Astrocyte (in vitro differentiated cells and primary cell): Measurements from ENCODE around the gene UBE2QL1. TPM values are rescaled to one million over a fixed set of nuclear protein-coding genes. Genes with fewer than 3 reads are reported as not detected.

Source experiments
- DNase-seq: peaks from one replicate; pipeline ENCODE4 v3.0.0-alpha.2; 2010; ENCODE audit warnings: low read depth
- FAIRE-seq: peaks from 2 replicates; lab custom pipeline; 2011; peaks lifted over from hg19 to GRCh38; lab: Jason Lieb, UNC
- H2AFZ ChIP-seq: 2 replicates; pipeline ENCODE4 v1.6.0; 2012; ENCODE audit warnings: low read depth, low read length, inconsistent platforms
- H3K27ac ChIP-seq: 2 replicates; pipeline ENCODE4 v1.5.1; 2011; ENCODE audit warnings: low read depth, low read length, inconsistent platforms
- H3K27me3 ChIP-seq: 2 replicates; pipeline ENCODE4 v1.6.0; 2011; ENCODE audit warnings: low read length, inconsistent platforms; ENCODE audit not compliant: insufficient read depth
- H3K36me3 ChIP-seq: 2 replicates; pipeline ENCODE4 v1.5.1; 2011; ENCODE audit warnings: low read length, inconsistent platforms; ENCODE audit not compliant: insufficient read depth
- H3K4me1 ChIP-seq: 2 replicates; pipeline ENCODE4 v1.5.1; 2011; ENCODE audit warnings: low read length, inconsistent platforms; ENCODE audit not compliant: insufficient read depth
- H3K4me2 ChIP-seq: 2 replicates; pipeline ENCODE4 v1.6.0; 2012; ENCODE audit warnings: low read length, inconsistent platforms
- H3K4me3 ChIP-seq: 2 replicates; pipeline ENCODE4 v1.5.1; 2011; ENCODE audit warnings: low read depth, mild to moderate bottlenecking, low read length, inconsistent platforms; ENCODE audit not compliant: insufficient read depth
- H3K79me2 ChIP-seq: 2 replicates; pipeline ENCODE4 v1.6.0; 2012; ENCODE audit warnings: mild to moderate bottlenecking, low read length, inconsistent platforms; ENCODE audit not compliant: insufficient read depth
- H3K9ac ChIP-seq: 2 replicates; pipeline ENCODE4 v1.6.0; 2012; ENCODE audit warnings: mild to moderate bottlenecking, low read length, inconsistent platforms
- H3K9me3 ChIP-seq: 2 replicates; pipeline ENCODE4 v1.5.1; 2012; ENCODE audit warnings: low read depth, mild to moderate bottlenecking, low read length, inconsistent platforms; ENCODE audit not compliant: insufficient read depth
- H4K20me1 ChIP-seq: 2 replicates; pipeline ENCODE4 v1.6.0; 2012; ENCODE audit warnings: low read length, inconsistent platforms; ENCODE audit not compliant: insufficient read depth
- H3K27ac Mint-ChIP-seq: one replicate; pipeline ENCODE4 v1.8.0; 2021; ENCODE audit warnings: mild to moderate bottlenecking, mixed read lengths; ENCODE audit not compliant: unreplicated experiment
- H3K27me3 Mint-ChIP-seq: one replicate; pipeline ENCODE4 v1.8.0; 2021; ENCODE audit warnings: low read depth, mixed read lengths; ENCODE audit not compliant: unreplicated experiment
- H3K36me3 Mint-ChIP-seq: one replicate; pipeline ENCODE4 v1.8.0; 2021; ENCODE audit warnings: low read depth, mixed read lengths; ENCODE audit not compliant: unreplicated experiment
- H3K4me1 Mint-ChIP-seq: one replicate; pipeline ENCODE4 v1.8.0; 2021; ENCODE audit warnings: low read depth, mixed read lengths; ENCODE audit not compliant: unreplicated experiment
- H3K4me3 Mint-ChIP-seq: one replicate; pipeline ENCODE4 v1.8.0; 2021; ENCODE audit warnings: mild to moderate bottlenecking, moderate library complexity, mixed read lengths; ENCODE audit not compliant: unreplicated experiment
- H3K9me3 Mint-ChIP-seq: one replicate; pipeline ENCODE4 v1.8.0; 2021; ENCODE audit warnings: mild to moderate bottlenecking, mixed read lengths; ENCODE audit not compliant: unreplicated experiment
- CTCF ChIP-seq: IDR thresholded peaks from 2 replicates; pipeline ENCODE4 v1.5.1; 2011; ENCODE audit warnings: low read depth, mild to moderate bottlenecking, inconsistent platforms, low read length, moderate library complexity; ENCODE audit not compliant: insufficient read depth
- EZH2 ChIP-seq: IDR thresholded peaks from 2 replicates; pipeline ENCODE4 v1.6.1; 2012; ENCODE audit warnings: mild to moderate bottlenecking, low read length, inconsistent platforms; ENCODE audit not compliant: insufficient read depth
- total RNA-seq: library from RNA; stranded (reverse); gene quantifications from 2 replicates; pipeline ENCODE4 v1.2.1, GENCODE V29; 2021

Gene UBE2QL1
- total RNA-seq, 1 donor from 2014 or later: 0.50 TPM

GRCh38 chr5:6446626-6447309 is 1.9 kb upstream of the UBE2QL1 start:
- peak overlapping the region; percentile 63 for H3K4me3 Mint-ChIP-seq
- H3K79me2 ChIP-seq: no peaks in the 10 kb centered on the region
- no peak for FAIRE-seq
- no peak for DNase-seq
- H4K20me1 ChIP-seq: no peaks in the 10 kb centered on the region
- no peak overlapping the region for H3K27ac ChIP-seq
- no peak overlapping the region for H3K9ac ChIP-seq
- peaks cover 3% of the 10 kb centered on the region for H3K9me3 ChIP-seq
- no peak overlapping the region for H3K4me2 ChIP-seq
- peaks cover 12% of the 10 kb centered on the region for H3K9me3 Mint-ChIP-seq
- no peak overlapping the region for H2AFZ ChIP-seq
- H3K27ac Mint-ChIP-seq: no peak overlapping the region
- no peak for TF ChIP-seq CTCF
- TF ChIP-seq EZH2: no peak
- no peak overlapping the region for H3K4me3 ChIP-seq
- peaks cover 29% of the 10 kb centered on the region for H3K27me3 ChIP-seq
- no peaks in the 10 kb centered on the region for H3K36me3 ChIP-seq
- peaks cover 44% of the 10 kb centered on the region for H3K27me3 Mint-ChIP-seq
- H3K4me1 ChIP-seq: no peaks in the 10 kb centered on the region
- H3K36me3 Mint-ChIP-seq: no peaks in the 10 kb centered on the region
- H3K4me1 Mint-ChIP-seq: no peaks in the 10 kb centered on the region

GRCh38 chr5:6447384-6448140 is 1.1 kb upstream of the UBE2QL1 start:
- no peak overlapping the region for H3K4me3 Mint-ChIP-seq
- Histone ChIP-seq H3K4me3 (no peak overlapping the region), H3K9ac (no peak overlapping the region), H4K20me1 (no peaks in the 10 kb centered on the region), H2AFZ (no peak overlapping the region), H3K4me1 (no peaks in the 10 kb centered on the region), H3K79me2 (no peaks in the 10 kb centered on the region), H3K36me3 (no peaks in the 10 kb centered on the region), H3K27ac (no peak overlapping the region), H3K4me2 (no peak overlapping the region), H3K9me3 (peaks cover 3% of the 10 kb centered on the region), H3K27me3 (peaks cover 35% of the 10 kb centered on the region)
- FAIRE-seq: no peak
- peaks cover 8% of the 10 kb centered on the region for H3K9me3 Mint-ChIP-seq
- peaks cover 49% of the 10 kb centered on the region for H3K27me3 Mint-ChIP-seq
- no peaks in the 10 kb centered on the region for H3K4me1 Mint-ChIP-seq
- TF ChIP-seq CTCF: no peak
- TF ChIP-seq EZH2: no peak
- no peaks in the 10 kb centered on the region for H3K36me3 Mint-ChIP-seq
- H3K27ac Mint-ChIP-seq: no peak overlapping the region
- no peak for DNase-seq

- Histone ChIP-seq H2AFZ (no peak overlapping the region), H3K4me2 (peak overlapping the region; percentile 52), H3K4me1 (no peaks in the 10 kb centered on the region), H3K9ac (no peak overlapping the region), H3K79me2 (no peaks in the 10 kb centered on the region), H3K36me3 (no peaks in the 10 kb centered on the region), H4K20me1 (no peaks in the 10 kb centered on the region), H3K4me3 (no peak overlapping the region), H3K9me3 (peaks cover 3% of the 10 kb centered on the region), H3K27me3 (peaks cover 36% of the 10 kb centered on the region), H3K27ac (no peak overlapping the region)
- Mint-ChIP-seq H3K27me3 (peaks cover 53% of the 10 kb centered on the region), H3K36me3 (no peaks in the 10 kb centered on the region), H3K4me1 (no peaks in the 10 kb centered on the region), H3K9me3 (peaks cover 4% of the 10 kb centered on the region), H3K27ac (no peak overlapping the region), H3K4me3 (no peak overlapping the region)
- DNase-seq (no peak), FAIRE-seq (no peak)
- TF ChIP-seq CTCF (no peak), EZH2 (no peak)
Measured at GRCh38 chr5:6448141-6448491, 543 bp upstream of the UBE2QL1 start.
